Peyer's patch (tissue), 4 donors: ENCODE measurements around the gene RELN. TPM values are rescaled to one million over a fixed set of nuclear protein-coding genes. Genes with fewer than 3 reads are reported as not detected.

Source experiments
- DNase-seq, 3 donors: peaks; one replicate each; pipeline ENCODE4 v3.0.0-alpha.2; 2017 to 2019
- H3K27ac ChIP-seq, 4 donors: fragments of 200-600 bp; sonication (generic); one replicate each; pipeline ENCODE4 v1.5.1; 2016 to 2019
- H3K27me3 ChIP-seq, 2 donors: fragments of 200-600 bp; sonication (generic); one replicate each; pipeline ENCODE4 v1.5.1; 2019
- H3K36me3 ChIP-seq, 3 donors: fragments of 200-600 bp; sonication (generic); one replicate each; pipeline ENCODE4 v1.5.1; 2016 to 2019
- H3K4me1 ChIP-seq, 4 donors: fragments of 200-600 bp; sonication (generic); one replicate each; pipeline ENCODE4 v1.5.1; 2016 to 2019
- H3K4me3 ChIP-seq, 4 donors: fragments of 200-600 bp; sonication (generic); 1 replicate in 3 of 4; 2 replicates in 1 of 4; pipeline ENCODE4 v1.5.1; 2016 to 2019; ENCODE audit warnings: mild to moderate bottlenecking in 1 of 4
- H3K9me3 ChIP-seq, 4 donors: fragments of 200-600 bp; sonication (generic); one replicate each; pipeline ENCODE4 v1.5.1; 2016 to 2019; ENCODE audit warnings: mild to moderate bottlenecking in 1 of 4
- POLR2A ChIP-seq, 2 donors: fragments of 450-650 bp; IDR thresholded peaks; one replicate each; pipeline ENCODE4 v1.5.1; 2017; ENCODE audit warnings: antibody characterized with exemption in 2 of 2, mild to moderate bottlenecking in 2 of 2, moderate library complexity in 2 of 2
- total RNA-seq, 4 donors: library from RNA; depleted of rRNA; stranded (reverse); fragments of >200 nt; gene quantifications; one replicate each; pipeline ENCODE4 v1.1.0, GENCODE V29; 2016
- TF ChIP-seq, protein P1 (sequence below), 6 experiments: fragments of 450-650 bp in 4 of 6; fragments of 200-600 bp in 2 of 6; sonication (generic) in 1 of 6; IDR thresholded peaks; one replicate each; pipeline ENCODE4 v1.5.1; 2017 to 2019; ENCODE audit warnings: antibody characterized with exemption in 6 of 6, mild to moderate bottlenecking in 3 of 6, moderate library complexity in 1 of 6

RELN gene
- total RNA-seq, 4 donors from 2014 or later: 1.7 to 3.9 (median 3.2) TPM

DNA sequence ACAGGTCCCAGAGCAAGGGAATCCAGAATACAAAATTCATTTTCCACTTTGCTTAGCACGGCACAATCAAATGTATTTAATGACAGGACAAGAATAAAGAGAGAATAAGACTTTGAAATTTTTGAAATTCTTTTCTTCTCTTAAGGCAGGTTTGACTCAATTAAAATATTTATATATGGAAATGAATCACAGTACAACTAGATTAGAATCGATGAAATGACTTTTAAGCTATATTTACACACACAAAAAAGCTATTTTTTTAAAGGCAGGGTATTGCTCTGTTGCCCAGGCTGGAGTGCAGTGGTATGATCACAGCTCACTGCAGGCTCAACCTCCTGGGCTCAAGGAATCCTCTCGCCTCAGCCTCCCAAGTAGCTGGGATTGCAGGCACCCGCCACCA lies 278.0 kb downstream of the RELN start:
- Histone ChIP-seq H3K27ac (no peak overlapping the region), H3K9me3 (no peaks in the 10 kb centered on the region), H3K36me3 (no peaks in the 10 kb centered on the region), H3K4me3 (no peak overlapping the region), H3K27me3 (no peaks in the 10 kb centered on the region), H3K4me1 (no peaks in the 10 kb centered on the region)
- no peak for DNase-seq
- no peak for TF ChIP-seq POLR2A (IDR thresholded peaks at IDR 0.05)
- TF ChIP-seq, protein P1, sequence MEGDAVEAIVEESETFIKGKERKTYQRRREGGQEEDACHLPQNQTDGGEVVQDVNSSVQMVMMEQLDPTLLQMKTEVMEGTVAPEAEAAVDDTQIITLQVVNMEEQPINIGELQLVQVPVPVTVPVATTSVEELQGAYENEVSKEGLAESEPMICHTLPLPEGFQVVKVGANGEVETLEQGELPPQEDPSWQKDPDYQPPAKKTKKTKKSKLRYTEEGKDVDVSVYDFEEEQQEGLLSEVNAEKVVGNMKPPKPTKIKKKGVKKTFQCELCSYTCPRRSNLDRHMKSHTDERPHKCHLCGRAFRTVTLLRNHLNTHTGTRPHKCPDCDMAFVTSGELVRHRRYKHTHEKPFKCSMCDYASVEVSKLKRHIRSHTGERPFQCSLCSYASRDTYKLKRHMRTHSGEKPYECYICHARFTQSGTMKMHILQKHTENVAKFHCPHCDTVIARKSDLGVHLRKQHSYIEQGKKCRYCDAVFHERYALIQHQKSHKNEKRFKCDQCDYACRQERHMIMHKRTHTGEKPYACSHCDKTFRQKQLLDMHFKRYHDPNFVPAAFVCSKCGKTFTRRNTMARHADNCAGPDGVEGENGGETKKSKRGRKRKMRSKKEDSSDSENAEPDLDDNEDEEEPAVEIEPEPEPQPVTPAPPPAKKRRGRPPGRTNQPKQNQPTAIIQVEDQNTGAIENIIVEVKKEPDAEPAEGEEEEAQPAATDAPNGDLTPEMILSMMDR (IDR thresholded peaks at IDR 0.05): no peak

DNA sequence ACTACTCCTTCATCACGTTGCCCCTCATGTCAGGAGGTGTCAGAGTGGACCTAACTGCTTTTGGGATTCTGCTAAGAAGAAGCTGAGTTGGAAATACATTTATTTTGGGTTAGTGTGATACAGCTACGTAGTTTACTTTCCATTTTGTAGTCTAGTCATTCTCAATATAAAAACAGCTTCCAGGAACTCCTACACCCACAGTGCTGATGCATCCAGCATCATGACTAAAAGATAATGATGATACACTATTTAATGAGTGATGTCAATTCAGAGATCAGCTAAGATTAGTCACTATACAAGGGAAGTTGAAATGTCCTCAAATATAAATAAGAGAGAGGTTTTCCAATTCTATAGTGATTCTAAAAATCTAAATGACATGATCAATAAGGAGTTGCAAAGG lies 279.2 kb downstream of the RELN start:
- Histone ChIP-seq H3K4me1 (no peaks in the 10 kb centered on the region), H3K4me3 (no peak overlapping the region), H3K27ac (no peak overlapping the region), H3K36me3 (no peaks in the 10 kb centered on the region), H3K27me3 (no peaks in the 10 kb centered on the region), H3K9me3 (no peaks in the 10 kb centered on the region)
- DNase-seq: no peak
- TF ChIP-seq POLR2A (IDR thresholded peaks at IDR 0.05): no peak
- TF ChIP-seq, protein P1 (IDR thresholded peaks at IDR 0.05): no peak

DNA sequence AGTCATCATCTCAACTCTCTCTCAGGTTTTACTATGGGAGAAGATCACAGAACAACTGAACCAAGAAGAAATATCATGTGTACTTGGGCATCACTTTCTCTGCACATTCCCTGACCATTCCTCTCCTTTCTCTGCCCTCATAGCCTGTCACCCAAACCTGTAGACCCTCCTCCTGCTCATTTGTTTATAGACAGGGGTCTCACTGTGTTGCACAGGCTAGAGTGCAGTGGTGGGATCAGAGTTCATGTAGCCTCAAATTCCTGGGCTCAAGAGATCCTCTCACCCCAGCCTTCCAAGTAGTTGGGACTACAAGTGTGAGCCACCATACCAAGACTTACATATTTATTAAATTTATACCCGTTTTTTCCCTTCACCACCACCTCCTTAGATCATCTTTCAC lies 282.7 kb downstream of the RELN start:
- Histone ChIP-seq H3K27ac (no peak overlapping the region), H3K4me3 (no peak overlapping the region), H3K9me3 (no peaks in the 10 kb centered on the region), H3K36me3 (no peaks in the 10 kb centered on the region), H3K4me1 (no peaks in the 10 kb centered on the region), H3K27me3 (no peaks in the 10 kb centered on the region)
- no peak for DNase-seq
- no peak for TF ChIP-seq POLR2A (IDR thresholded peaks at IDR 0.05)
- TF ChIP-seq, protein P1 (IDR thresholded peaks at IDR 0.05): no peak

DNA sequence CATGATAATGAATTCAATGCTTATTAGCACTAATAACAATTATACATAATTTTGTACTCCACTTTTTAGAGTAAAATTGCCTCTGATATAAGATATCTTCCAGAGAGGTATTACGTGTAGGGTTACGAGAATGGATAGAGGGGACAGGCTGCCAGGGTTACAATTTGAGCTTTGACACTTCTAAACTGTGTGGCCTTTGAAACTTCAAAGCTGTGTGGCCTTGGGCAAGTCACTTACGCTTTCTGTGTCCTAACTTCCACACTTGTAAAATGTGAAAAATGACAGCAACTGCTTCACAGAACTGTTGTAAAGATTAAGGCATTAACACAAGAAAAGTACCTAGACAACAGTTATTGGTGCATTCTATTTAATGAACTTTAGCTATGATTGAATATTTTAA lies 283.9 kb downstream of the RELN start:
- H3K27me3 ChIP-seq: no peaks in the 10 kb centered on the region
- no peaks in the 10 kb centered on the region for H3K9me3 ChIP-seq
- H3K36me3 ChIP-seq: no peaks in the 10 kb centered on the region
- no peaks in the 10 kb centered on the region for H3K4me1 ChIP-seq
- no peak overlapping the region for H3K27ac ChIP-seq
- no peak overlapping the region for H3K4me3 ChIP-seq
- TF ChIP-seq, protein P1 (IDR thresholded peaks at IDR 0.05): no peak
- TF ChIP-seq POLR2A (IDR thresholded peaks at IDR 0.05): no peak
- DNase-seq: no peak

DNA sequence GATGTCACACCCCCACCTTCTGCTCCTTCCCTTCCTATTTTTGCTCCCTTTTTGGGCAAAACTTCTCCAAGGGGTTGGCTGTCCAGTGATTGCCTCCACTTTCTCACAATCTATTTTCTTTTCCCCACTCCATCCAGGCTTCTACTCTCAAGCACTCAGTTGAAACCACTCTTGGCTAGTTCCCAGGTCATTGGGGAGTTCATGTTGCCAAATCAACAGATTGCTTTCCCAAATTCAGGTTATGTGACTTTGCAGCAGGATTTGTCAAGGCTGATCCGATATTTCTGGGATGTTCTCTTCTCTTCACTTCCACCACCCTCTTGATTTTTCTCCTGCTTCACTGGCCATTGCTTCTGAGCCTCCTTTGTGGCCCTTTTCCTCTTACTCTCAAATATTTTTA lies 284.8 kb downstream of the RELN start:
- Histone ChIP-seq H3K36me3 (no peaks in the 10 kb centered on the region), H3K9me3 (no peaks in the 10 kb centered on the region), H3K4me3 (no peak overlapping the region), H3K27ac (no peak overlapping the region), H3K4me1 (no peaks in the 10 kb centered on the region), H3K27me3 (no peaks in the 10 kb centered on the region)
- no peak for DNase-seq
- TF ChIP-seq POLR2A (IDR thresholded peaks at IDR 0.05): no peak
- TF ChIP-seq, protein P1 (IDR thresholded peaks at IDR 0.05): no peak

DNA sequence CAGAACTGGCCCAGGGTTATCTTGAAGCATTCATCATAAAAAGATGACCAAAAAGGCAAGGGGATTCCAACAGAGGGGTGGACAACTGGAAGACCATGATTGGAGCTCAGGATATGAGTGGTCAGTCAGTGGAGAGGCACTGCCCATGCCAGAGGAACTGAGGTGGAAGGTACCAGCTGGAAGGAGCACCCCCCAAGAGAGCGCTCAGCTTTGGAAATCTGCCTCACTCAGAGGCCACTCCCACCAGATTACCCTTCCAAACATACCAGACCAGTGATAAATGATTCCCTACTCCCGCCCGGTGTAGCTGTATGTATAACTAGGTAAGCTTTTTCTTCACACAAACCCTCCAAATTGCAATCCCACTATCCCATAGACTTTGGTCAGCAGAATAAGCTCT lies 286.5 kb downstream of the RELN start:
- DNase-seq: no peak
- Histone ChIP-seq H3K4me1 (no peaks in the 10 kb centered on the region), H3K27ac (no peak overlapping the region), H3K27me3 (no peaks in the 10 kb centered on the region), H3K9me3 (no peaks in the 10 kb centered on the region), H3K36me3 (no peaks in the 10 kb centered on the region), H3K4me3 (no peak overlapping the region)
- no peak for TF ChIP-seq POLR2A (IDR thresholded peaks at IDR 0.05)
- TF ChIP-seq, protein P1 (IDR thresholded peaks at IDR 0.05): no peak
